ENCODE results near the gene RPS5.

The RPS5 gene

DNA sequence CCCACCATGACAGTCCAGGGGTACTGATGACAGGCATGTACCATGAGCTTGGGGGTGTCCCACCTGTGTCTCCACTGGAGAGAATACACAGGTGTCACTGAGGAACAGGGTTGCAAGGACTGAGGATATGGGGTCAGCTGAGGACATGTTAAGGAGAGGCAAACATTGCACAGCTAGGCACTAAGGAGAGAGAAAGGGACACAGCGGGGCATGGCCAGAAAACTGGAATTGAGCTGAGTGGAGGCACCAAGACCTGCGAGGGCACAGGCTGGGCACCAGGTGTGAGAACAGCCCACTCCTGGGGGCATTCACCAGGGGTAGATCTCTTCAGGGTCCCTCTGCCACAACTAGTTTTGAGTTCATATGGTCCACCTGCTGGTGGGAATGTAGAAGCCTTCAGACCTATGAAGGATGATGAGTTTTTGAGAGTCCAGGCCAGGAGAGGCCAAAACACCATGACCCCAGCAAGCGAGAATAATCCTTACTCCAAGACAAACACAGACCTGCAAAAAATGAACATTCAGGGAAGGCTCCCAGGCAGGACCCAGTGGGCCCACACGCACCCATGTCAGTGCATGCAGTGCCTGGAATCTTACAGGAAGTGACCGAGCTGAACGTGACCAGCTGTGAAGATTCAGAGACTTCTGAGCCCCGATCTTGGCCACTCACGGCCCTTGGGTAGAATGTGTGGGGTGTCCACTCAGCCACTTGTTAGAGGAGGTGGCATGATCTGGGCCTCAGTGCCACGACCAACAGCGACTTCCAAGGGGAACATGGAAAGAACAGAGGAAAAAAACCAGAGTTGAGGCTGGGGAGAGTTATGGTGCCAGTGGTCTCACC, 20.0 kb downstream of the RPS5 start:
- no peak for DNase-seq (ENCODE audit: extremely low spot score)
- POLR2A ChIA-PET: interaction anchor here (1.0 to 2.6 kb wide), 3 partner anchors 12 to 137 kb away, joined by 3 to 17 read pairs (median 3); partner anchors contain the start of genes RNF225, TRIM28 and ZNF497
- TF ChIP-seq FOXM1 (IDR thresholded peaks at IDR 0.05; ENCODE audit: borderline replicate concordance): no peak
- TF ChIP-seq NFRKB (IDR thresholded peaks at IDR 0.05): no peak
- no peak for TF ChIP-seq SP1 (IDR thresholded peaks at IDR 0.05)
- TF ChIP-seq BHLHE40 (IDR thresholded peaks at IDR 0.05; ENCODE audit: borderline replicate concordance): no peak
- TF ChIP-seq TARDBP (IDR thresholded peaks at IDR 0.05): no peak
- no peak for TF ChIP-seq ELF4 (IDR thresholded peaks at IDR 0.05)
- TF ChIP-seq FOXA1 (IDR thresholded peaks at IDR 0.05): no peak
- no peak for TF ChIP-seq ARNT (IDR thresholded peaks at IDR 0.05)
- TF ChIP-seq CTBP1 (IDR thresholded peaks at IDR 0.05; ENCODE audit: borderline replicate concordance): no peak
- TF ChIP-seq L3MBTL2 (conservative IDR thresholded peaks at IDR 0.05): no peak
- TF ChIP-seq FOXK2 (IDR thresholded peaks at IDR 0.05): no peak
- CTCF ChIA-PET: no interaction called here

DNA sequence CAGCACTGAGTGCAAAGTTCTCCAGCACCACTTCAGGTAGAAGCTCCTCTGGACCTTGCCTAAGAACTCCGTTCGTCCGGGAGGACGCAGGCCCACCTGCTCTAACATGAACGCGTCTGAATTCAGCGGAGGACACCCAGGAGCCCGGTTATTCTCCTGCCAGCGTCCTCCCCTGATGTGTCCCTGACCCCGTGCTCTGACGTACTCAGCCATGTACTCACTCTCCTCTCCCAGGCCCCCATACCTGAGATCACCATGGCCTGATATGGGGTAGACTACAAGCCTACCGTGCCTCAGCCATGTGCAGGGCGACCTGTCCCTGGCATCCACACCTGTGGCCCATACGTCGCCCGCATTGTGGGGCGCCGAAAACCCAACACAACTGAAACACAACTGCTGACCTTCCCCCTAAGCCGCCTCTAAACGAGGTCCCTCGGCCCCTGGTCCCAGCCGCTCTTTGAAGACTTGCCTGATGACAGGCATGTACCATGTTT, 20.6 kb downstream of the RPS5 start:
- DNase-seq (ENCODE audit: extremely low spot score): no peak
- TF ChIP-seq TARDBP (IDR thresholded peaks at IDR 0.05) (no peak), L3MBTL2 (conservative IDR thresholded peaks at IDR 0.05) (peak; percentile 50; the same call in 1 of the 2 replicates)
- POLR2A ChIA-PET: interaction anchor here (0.5 to 2.6 kb wide), 10 partner anchors 10 to 136 kb away, joined by 3 to 17 read pairs (median 3); partner anchors contain the start of genes RNF225, RPS5, TRIM28 and ZBTB45
- CTCF ChIA-PET: no interaction called here

DNA sequence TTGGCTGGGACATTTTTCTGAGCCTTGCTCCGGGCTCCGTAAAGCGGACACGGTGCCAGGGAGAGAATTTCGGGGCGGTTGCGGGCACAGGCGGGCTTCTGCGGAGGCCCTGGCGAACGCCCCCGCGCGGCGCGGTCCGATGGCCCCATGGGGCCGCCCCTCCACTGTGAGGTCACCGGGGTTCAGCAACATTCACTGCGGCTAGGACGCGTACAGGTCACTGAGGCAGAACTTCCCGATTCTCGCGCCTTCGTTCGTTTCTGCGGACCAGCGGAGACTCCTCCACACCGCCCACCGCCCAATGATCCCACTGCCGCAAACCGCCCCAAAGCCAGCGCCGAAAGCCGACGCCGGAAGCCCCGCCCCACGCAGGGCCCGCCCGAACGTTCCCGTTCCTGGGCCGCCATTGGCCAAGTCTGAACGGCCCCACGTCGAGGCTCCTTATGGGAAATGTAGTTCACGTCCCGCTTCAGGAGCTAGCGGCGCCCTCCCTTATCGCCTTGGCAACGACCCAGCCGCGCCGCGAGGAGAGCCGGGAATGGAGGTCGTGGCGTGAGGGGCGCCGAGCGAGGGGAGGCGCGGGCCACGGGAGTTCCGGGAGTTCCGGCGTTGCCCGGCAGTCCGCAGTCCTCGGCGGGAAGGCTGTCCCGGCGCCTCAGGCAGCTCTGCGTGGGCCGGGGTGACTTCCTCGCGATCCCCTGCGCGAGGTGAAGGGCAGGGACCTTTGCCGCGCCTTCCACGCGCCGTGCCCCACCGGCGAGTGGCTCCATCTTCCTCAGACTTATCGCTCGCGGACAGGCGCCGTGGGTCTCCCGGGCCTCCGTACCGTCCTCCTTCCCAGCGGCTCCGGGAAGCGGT, 21.3 kb downstream of the RPS5 start, which contains the start of gene ZNF584:
Gene ZNF584 (plus strand): TSS at position 498 of the 858 bp plus-strand sequence. CDS start 499 bp downstream, outside the sequence.
- CTCF ChIA-PET: no interaction called here
- POLR2A ChIA-PET: interaction anchor here (0.5 to 2.6 kb wide), 17 partner anchors 9 to 136 kb away, joined by 3 to 17 read pairs (median 3); partner anchors contain the start of genes RPS5, TRIM28, ZBTB45 and ZNF324B
- peak; percentile 91 for DNase-seq (ENCODE audit: extremely low spot score)
- TF ChIP-seq HDGF (IDR thresholded peaks at IDR 0.05; ENCODE audit: borderline replicate concordance) (no peak; the same call in 1 of the 2 replicates), ELF4 (IDR thresholded peaks at IDR 0.05) (peak; percentile 58), TARDBP (IDR thresholded peaks at IDR 0.05) (peak; percentile 84), FOXK2 (IDR thresholded peaks at IDR 0.05) (no peak), FOXM1 (IDR thresholded peaks at IDR 0.05; ENCODE audit: borderline replicate concordance) (no peak), L3MBTL2 (conservative IDR thresholded peaks at IDR 0.05) (peak; percentile 1; the same call in 1 of the 2 replicates), SUZ12 (IDR thresholded peaks at IDR 0.05) (no peak), FOXA1 (IDR thresholded peaks at IDR 0.05) (no peak)

DNA sequence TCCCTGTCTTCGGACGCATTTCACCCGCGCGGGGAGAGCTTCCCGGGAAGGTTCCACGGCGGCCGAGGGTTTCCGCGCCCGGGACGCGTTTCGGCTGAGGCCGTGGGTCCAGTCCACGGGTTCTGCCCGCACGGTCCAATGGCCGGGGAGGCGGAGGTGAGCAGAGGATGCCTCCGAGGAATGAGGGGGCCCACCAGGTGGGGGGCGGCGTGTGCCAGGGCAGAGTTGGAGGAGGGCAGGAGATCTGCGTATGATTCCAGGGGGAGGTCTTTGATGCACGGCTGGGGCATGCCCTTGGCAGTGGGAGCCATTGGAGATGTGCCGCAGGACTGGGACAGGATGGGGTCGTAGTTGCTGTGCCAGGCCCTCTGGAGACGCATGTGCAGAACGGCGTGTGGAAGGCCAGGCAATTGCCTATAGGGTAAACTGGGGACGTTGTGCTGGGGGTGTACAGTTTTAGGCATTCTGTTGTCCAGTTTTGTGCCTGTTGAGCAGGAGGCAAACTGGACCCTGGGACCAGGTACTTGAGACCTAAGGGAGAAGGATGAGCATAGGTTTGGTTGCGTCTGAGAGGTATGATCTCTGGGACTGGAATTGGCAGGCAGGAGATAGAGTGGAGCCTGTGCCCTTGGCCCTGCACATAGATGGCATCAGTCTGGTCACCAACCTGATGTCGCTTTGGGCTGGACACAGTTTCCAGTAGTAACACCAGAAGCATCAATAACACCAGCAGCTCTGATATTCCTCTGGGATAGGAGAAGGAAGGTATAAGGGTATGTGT, 22.1 kb downstream of the RPS5 start:
- ChIA-PET POLR2A (interaction anchor here (0.6 to 2.6 kb wide), 15 partner anchors 8 to 130 kb away, joined by 3 to 17 read pairs (median 3); partner anchors contain the start of genes RPS5, ZBTB45, ZNF324B and ZNF497), CTCF (no interaction called here)
- no peak for DNase-seq (ENCODE audit: extremely low spot score)
- TF ChIP-seq FOXM1 (IDR thresholded peaks at IDR 0.05; ENCODE audit: borderline replicate concordance): no peak
- no peak for TF ChIP-seq TARDBP (IDR thresholded peaks at IDR 0.05)
- no peak for TF ChIP-seq ZNF384 (IDR thresholded peaks at IDR 0.05)
- TF ChIP-seq BHLHE40 (IDR thresholded peaks at IDR 0.05; ENCODE audit: borderline replicate concordance): no peak

DNA sequence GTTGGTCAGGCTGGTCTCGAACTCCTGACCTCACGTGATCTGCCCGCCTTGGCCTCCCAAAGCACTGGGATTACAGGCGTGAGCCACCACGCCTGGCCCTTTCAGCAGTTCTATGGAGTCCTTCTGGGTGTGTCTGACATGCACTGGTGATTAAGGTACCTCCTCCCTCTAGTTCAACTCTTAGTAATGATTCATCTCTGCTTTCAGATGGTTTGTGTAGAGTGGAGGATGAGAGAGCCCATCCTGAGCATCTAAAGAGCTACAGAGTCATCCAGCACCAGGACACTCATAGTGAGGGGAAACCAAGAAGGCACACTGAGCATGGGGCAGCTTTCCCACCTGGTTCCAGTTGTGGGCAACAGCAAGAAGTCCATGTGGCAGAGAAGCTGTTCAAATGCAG, 29.5 kb downstream of the RPS5 start:
- TF ChIP-seq ZNF384 (IDR thresholded peaks at IDR 0.05): no peak
- no peak for TF ChIP-seq NFRKB (IDR thresholded peaks at IDR 0.05)
- TF ChIP-seq BHLHE40 (IDR thresholded peaks at IDR 0.05; ENCODE audit: borderline replicate concordance): no peak
- no peak for TF ChIP-seq ARNT (IDR thresholded peaks at IDR 0.05)
- TF ChIP-seq FOXA1 (IDR thresholded peaks at IDR 0.05): no peak
- no peak for TF ChIP-seq FOXK2 (IDR thresholded peaks at IDR 0.05)
- DNase-seq (ENCODE audit: extremely low spot score): no peak
- ChIA-PET CTCF (no interaction called here), POLR2A (no interaction called here)

DNA sequence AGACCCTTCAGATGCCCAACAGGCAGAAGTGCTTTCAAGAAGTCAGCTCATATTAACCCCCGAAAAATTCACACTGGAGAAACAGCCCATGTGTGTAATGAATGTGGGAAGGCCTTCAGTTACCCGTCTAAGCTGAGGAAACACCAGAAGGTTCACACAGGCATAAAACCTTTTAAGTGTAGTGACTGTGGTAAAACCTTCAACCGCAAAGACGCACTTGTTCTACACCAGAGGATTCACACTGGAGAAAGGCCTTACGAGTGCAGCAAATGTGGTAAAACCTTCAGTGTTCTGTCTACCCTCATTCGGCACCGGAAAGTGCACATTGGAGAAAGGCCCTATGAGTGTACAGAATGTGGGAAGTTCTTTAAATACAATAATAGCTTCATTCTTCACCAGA, 30.0 kb downstream of the RPS5 start:
- no peak for TF ChIP-seq CTBP1 (IDR thresholded peaks at IDR 0.05; ENCODE audit: borderline replicate concordance)
- TF ChIP-seq L3MBTL2 (conservative IDR thresholded peaks at IDR 0.05): no peak
- TF ChIP-seq ZNF384 (IDR thresholded peaks at IDR 0.05): no peak
- no peak for TF ChIP-seq FOXA1 (IDR thresholded peaks at IDR 0.05)
- no peak for TF ChIP-seq SP1 (IDR thresholded peaks at IDR 0.05)
- no peak for TF ChIP-seq BHLHE40 (IDR thresholded peaks at IDR 0.05; ENCODE audit: borderline replicate concordance)
- TF ChIP-seq LEF1 (IDR thresholded peaks at IDR 0.05; ENCODE audit: borderline replicate concordance): no peak
- no peak for TF ChIP-seq TARDBP (IDR thresholded peaks at IDR 0.05)
- ChIA-PET CTCF (no interaction called here), POLR2A (interaction anchor here (1.5 kb wide), 1 partner anchor 9 kb away, joined by 6 read pairs; the partner anchor contains the start of gene ZNF584)
- DNase-seq (ENCODE audit: extremely low spot score): no peak

DNA sequence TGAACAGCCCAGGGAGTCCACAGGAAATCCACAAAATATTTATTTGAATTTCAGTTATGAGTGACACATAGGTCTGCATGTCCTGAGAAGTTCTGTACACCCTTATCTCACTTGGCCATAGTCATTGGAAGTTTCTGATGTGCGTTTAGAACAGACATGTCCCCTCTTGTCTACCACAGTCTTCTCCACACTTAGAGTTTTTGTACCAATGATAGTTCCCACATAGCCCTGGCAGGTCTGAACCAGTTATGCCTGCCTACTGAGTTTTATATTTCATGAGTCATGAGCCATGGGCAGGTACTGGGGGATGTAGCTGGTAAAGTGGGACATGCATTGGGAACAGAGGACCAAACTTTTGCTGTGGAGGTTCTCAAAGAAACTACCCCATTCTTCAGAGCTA, 41.5 kb downstream of the RPS5 start:
- no peak for TF ChIP-seq ELF4 (IDR thresholded peaks at IDR 0.05)
- no peak for TF ChIP-seq BHLHE40 (IDR thresholded peaks at IDR 0.05; ENCODE audit: borderline replicate concordance)
- no peak for TF ChIP-seq HDGF (IDR thresholded peaks at IDR 0.05; ENCODE audit: borderline replicate concordance)
- no peak for TF ChIP-seq ARNT (IDR thresholded peaks at IDR 0.05)
- no peak for TF ChIP-seq CTBP1 (IDR thresholded peaks at IDR 0.05; ENCODE audit: borderline replicate concordance)
- TF ChIP-seq SUZ12 (IDR thresholded peaks at IDR 0.05): no peak
- TF ChIP-seq L3MBTL2 (conservative IDR thresholded peaks at IDR 0.05): no peak
- TF ChIP-seq FOXA1 (IDR thresholded peaks at IDR 0.05): no peak
- no peak for TF ChIP-seq SP1 (IDR thresholded peaks at IDR 0.05)
- no peak for TF ChIP-seq ZNF384 (IDR thresholded peaks at IDR 0.05)
- TF ChIP-seq, protein P1, sequence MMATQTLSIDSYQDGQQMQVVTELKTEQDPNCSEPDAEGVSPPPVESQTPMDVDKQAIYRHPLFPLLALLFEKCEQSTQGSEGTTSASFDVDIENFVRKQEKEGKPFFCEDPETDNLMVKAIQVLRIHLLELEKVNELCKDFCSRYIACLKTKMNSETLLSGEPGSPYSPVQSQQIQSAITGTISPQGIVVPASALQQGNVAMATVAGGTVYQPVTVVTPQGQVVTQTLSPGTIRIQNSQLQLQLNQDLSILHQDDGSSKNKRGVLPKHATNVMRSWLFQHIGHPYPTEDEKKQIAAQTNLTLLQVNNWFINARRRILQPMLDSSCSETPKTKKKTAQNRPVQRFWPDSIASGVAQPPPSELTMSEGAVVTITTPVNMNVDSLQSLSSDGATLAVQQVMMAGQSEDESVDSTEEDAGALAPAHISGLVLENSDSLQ (IDR thresholded peaks at IDR 0.05): no peak
- no peak for TF ChIP-seq FOXM1 (IDR thresholded peaks at IDR 0.05; ENCODE audit: borderline replicate concordance)
- no peak for TF ChIP-seq FOXK2 (IDR thresholded peaks at IDR 0.05)
- CTCF ChIA-PET: no interaction called here
- no peak for DNase-seq (ENCODE audit: extremely low spot score)
- POLR2A ChIA-PET: no interaction called here

Measured in HEK293T (cell line).